Neural progenitor cell (in vitro differentiated cells): ENCODE results near the gene CTIF. TPM values are rescaled to one million over a fixed set of nuclear protein-coding genes. Genes with fewer than 3 reads are reported as not detected.

Experiments used
- DNase-seq: peaks from one replicate; pipeline ENCODE4 v3.0.0-alpha.2; 2016; ENCODE audit warnings: low spot score
- H2AFZ ChIP-seq: fragments of 200-600 bp; sonication (generic); replicated peaks from 2 replicates; pipeline ENCODE4 v1.6.1; 2016; ENCODE audit warnings: antibody characterized with exemption
- H3F3A ChIP-seq: fragments of 200-600 bp; sonication (generic); 2 replicates; pipeline ENCODE4 v1.6.1; 2016; ENCODE audit warnings: antibody characterized with exemption, low read depth
- H3K27ac ChIP-seq: fragments of 200-600 bp; sonication (generic); 2 replicates; pipeline ENCODE4 v1.5.1; 2016; ENCODE audit warnings: mild to moderate bottlenecking
- H3K27me3 ChIP-seq: fragments of 200-600 bp; sonication (generic); 2 replicates; pipeline ENCODE4 v1.6.1; 2016; ENCODE audit warnings: mild to moderate bottlenecking, moderate library complexity
- H3K36me3 ChIP-seq: fragments of 200-600 bp; sonication (generic); 2 replicates; pipeline ENCODE4 v1.5.1; 2016
- H3K4me1 ChIP-seq: fragments of 200-600 bp; sonication (generic); 2 replicates; pipeline ENCODE4 v1.6.1; 2016; ENCODE audit warnings: mixed run types
- H3K4me2 ChIP-seq: fragments of 200-600 bp; sonication (generic); 2 replicates; pipeline ENCODE4 v1.6.1; 2016
- H3K4me3 ChIP-seq: fragments of 200-600 bp; sonication (generic); 2 replicates; pipeline ENCODE4 v1.5.1; 2016
- H3K79me2 ChIP-seq: fragments of 200-600 bp; sonication (generic); 2 replicates; pipeline ENCODE4 v1.6.1; 2016; ENCODE audit warnings: low read depth
- H3K9ac ChIP-seq: fragments of 200-600 bp; sonication (generic); 2 replicates; pipeline ENCODE4 v1.6.1; 2016
- H3K9me3 ChIP-seq: fragments of 200-600 bp; sonication (generic); 2 replicates; pipeline ENCODE4 v1.5.1; 2016; ENCODE audit warnings: low read depth
- H4K20me1 ChIP-seq: fragments of 200-600 bp; sonication (generic); 2 replicates; pipeline ENCODE4 v1.6.1; 2016; ENCODE audit warnings: low read depth
- H3K27ac Mint-ChIP-seq: 3 replicates; pipeline ENCODE4 v1.8.0; 2021; ENCODE audit warnings: mixed read lengths
- H3K27me3 Mint-ChIP-seq: 2 replicates; pipeline ENCODE4 v1.8.0; 2022; ENCODE audit warnings: low read depth, mild to moderate bottlenecking, inconsistent platforms, moderate library complexity, mixed read lengths; ENCODE audit not compliant: insufficient read depth
- H3K36me3 Mint-ChIP-seq: 3 replicates; pipeline ENCODE4 v1.8.0; 2021; ENCODE audit warnings: mixed read lengths
- H3K4me1 Mint-ChIP-seq: 3 replicates; pipeline ENCODE4 v1.8.0; 2021; ENCODE audit warnings: mixed read lengths
- H3K4me3 Mint-ChIP-seq: 3 replicates; pipeline ENCODE4 v1.8.0; 2021; ENCODE audit warnings: mild to moderate bottlenecking, moderate library complexity, mixed read lengths
- H3K9me3 Mint-ChIP-seq: 3 replicates; pipeline ENCODE4 v1.8.0; 2020; ENCODE audit warnings: mixed read lengths
- EZH2 ChIP-seq: fragments of 200-600 bp; sonication (generic); IDR thresholded peaks from 2 replicates; pipeline ENCODE4 v1.6.1; 2017; ENCODE audit warnings: antibody characterized with exemption, mild to moderate bottlenecking, moderate library complexity
- EZH2phosphoT487 ChIP-seq: fragments of 200-600 bp; sonication (generic); IDR thresholded peaks from 2 replicates; pipeline ENCODE4 v1.6.1; 2017; ENCODE audit warnings: antibody characterized with exemption
- total RNA-seq: library from RNA; depleted of rRNA; stranded (reverse); fragments of >200 nt; gene quantifications from 2 replicates; pipeline ENCODE4 v1.2.3, GENCODE V29; 2015; ENCODE audit warnings: low replicate concordance
- TF ChIP-seq, protein P1 (sequence below): fragments of 200-600 bp; sonication (generic); IDR thresholded peaks from 2 replicates; pipeline ENCODE4 v1.5.1; 2017; ENCODE audit warnings: antibody characterized with exemption, mild to moderate bottlenecking

CTIF gene
- total RNA-seq, 1 donor from 2014 or later: 17.6 TPM

DNA sequence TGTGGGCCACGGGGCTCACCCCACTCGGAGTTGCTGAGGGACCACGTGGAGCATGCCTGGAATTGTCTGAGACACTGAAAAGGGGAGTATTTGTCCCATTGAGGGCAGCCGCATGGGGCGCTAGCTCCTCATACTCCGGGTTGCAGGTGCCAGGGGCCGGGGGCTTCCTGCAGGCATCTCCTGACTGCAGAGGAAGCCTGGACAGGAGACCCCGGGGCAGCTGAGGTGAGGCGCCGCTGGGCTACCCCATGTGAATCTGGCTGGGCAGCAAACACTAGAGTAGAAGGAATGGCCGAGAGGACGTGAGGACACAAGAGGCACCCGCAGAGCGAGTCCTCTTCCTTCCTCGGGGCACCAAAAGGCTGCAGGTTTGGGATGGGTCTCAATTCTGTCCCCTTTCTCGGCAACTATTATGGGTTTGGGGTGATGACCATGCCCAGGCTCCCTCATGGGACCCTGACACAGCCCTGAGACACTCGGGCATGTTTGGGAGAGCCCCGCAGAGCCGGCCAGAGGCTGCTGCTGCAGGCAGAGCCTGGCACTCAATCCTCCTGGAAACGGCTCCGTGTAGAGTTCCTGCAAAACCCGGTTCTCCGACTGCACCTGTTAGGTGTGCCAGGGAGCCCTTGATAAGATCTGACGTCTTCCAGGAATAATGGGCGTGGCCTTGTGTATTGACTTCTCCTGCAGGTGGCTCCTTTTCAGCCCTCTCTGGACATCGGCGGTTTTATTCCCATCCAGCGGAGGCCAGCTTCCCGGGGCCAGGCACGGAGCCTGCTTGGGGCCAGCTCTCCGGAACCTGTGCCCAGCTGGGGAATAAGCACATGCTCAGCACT, 77.0 kb downstream of the CTIF start:
- Histone ChIP-seq H3K36me3 (no peaks in the 10 kb centered on the region), H3F3A (peaks cover 12% of the 10 kb centered on the region), H3K4me2 (no peak overlapping the region), H3K27ac (no peak overlapping the region), H4K20me1 (peaks cover 23% of the 10 kb centered on the region), H2AFZ (no peak overlapping the region), H3K9ac (no peak overlapping the region), H3K79me2 (no peaks in the 10 kb centered on the region), H3K27me3 (no peaks in the 10 kb centered on the region), H3K4me1 (peaks cover 17% of the 10 kb centered on the region), H3K9me3 (no peaks in the 10 kb centered on the region), H3K4me3 (no peak overlapping the region)
- TF ChIP-seq EZH2: no peak
- H3K9me3 Mint-ChIP-seq: no peaks in the 10 kb centered on the region
- no peak overlapping the region for H3K4me3 Mint-ChIP-seq
- no peaks in the 10 kb centered on the region for H3K36me3 Mint-ChIP-seq
- H3K4me1 Mint-ChIP-seq: peaks cover 20% of the 10 kb centered on the region
- H3K27me3 Mint-ChIP-seq: peaks cover 4% of the 10 kb centered on the region
- no peak for DNase-seq
- H3K27ac Mint-ChIP-seq: no peak overlapping the region

DNA sequence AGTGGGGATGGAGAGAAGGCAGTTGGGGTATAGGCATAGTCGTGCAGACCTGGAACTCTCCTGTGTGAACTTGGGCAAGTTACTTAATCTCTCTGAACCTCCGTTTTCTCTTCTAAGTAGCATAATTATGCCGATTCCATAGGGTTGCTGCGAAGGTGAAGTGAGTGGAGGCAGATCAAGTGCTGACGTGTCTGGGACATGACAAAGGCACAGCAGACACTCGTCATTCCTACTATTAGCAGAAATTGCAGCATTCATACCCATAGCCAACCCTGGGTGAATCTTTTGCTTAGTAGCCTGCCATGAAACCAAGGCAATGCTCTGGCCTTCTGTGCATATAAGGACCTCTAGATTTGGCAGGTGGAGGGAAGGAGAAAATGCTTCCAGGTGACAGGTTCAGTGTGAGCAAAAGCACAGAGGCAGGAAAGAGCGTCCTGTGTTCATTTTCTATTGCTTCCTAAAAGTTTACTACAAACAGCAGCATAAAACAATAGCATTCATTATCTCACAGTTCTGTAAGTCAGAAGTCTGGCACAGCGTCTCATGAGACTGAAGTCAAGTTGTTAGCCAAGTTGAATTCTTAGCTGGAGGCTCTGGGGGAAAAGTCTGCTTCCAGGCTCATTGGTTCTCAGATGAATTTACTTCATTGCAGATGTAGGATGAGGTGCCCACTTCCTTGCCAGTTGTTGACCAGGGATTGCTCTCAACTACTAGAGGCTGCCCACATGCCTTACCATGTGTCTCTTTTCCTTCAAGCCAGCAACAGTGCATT, 77.8 kb downstream of the CTIF start:
- TF ChIP-seq, protein P1, sequence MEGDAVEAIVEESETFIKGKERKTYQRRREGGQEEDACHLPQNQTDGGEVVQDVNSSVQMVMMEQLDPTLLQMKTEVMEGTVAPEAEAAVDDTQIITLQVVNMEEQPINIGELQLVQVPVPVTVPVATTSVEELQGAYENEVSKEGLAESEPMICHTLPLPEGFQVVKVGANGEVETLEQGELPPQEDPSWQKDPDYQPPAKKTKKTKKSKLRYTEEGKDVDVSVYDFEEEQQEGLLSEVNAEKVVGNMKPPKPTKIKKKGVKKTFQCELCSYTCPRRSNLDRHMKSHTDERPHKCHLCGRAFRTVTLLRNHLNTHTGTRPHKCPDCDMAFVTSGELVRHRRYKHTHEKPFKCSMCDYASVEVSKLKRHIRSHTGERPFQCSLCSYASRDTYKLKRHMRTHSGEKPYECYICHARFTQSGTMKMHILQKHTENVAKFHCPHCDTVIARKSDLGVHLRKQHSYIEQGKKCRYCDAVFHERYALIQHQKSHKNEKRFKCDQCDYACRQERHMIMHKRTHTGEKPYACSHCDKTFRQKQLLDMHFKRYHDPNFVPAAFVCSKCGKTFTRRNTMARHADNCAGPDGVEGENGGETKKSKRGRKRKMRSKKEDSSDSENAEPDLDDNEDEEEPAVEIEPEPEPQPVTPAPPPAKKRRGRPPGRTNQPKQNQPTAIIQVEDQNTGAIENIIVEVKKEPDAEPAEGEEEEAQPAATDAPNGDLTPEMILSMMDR: no peak
- TF ChIP-seq EZH2 (no peak), EZH2phosphoT487 (no peak)

DNA sequence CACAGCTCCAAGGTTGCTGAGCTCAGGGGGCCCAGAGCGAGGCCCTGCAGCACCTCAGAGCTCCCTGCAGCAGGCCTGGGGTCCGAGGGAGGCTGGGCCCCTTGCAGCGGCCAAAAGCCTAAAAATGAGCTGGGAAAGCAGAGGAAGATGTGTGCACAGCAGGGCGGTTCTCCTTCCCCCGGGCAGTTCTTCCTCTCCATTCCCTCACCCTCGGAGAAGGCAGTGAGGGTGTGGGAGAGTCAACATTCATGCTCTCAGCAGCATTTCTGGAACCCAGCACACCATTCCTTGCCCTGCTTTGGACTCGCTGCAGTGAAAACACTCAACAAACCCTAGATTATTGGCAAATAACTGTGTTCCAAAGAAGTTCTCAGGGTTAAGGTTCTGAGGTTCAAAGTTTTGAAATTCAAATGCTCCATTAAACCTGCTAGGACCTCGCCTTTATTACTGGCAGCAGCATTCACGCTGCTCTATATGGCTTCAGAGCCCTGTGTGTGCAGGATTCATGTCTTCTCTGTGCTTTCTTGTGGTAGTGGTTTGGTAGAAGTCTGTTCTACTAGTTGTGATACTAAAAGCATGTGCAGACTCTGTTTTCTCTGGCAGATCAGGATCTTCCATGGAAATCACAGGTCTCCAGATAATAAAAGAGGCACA, 79.1 kb downstream of the CTIF start:
- Histone ChIP-seq H3K4me3 (no peak overlapping the region), H2AFZ (no peak overlapping the region), H3K27ac (no peak overlapping the region), H3K4me2 (no peak overlapping the region), H3K27me3 (no peaks in the 10 kb centered on the region), H3K9ac (no peak overlapping the region), H3F3A (peaks cover 12% of the 10 kb centered on the region), H3K4me1 (peaks cover 14% of the 10 kb centered on the region), H3K9me3 (no peaks in the 10 kb centered on the region), H3K79me2 (no peaks in the 10 kb centered on the region), H3K36me3 (no peaks in the 10 kb centered on the region), H4K20me1 (peaks cover 11% of the 10 kb centered on the region)
- H3K27me3 Mint-ChIP-seq: peaks cover 6% of the 10 kb centered on the region
- H3K27ac Mint-ChIP-seq: peak overlapping the region; percentile 50
- no peak overlapping the region for H3K4me3 Mint-ChIP-seq
- DNase-seq: no peak
- peaks cover 22% of the 10 kb centered on the region for H3K4me1 Mint-ChIP-seq
- no peaks in the 10 kb centered on the region for H3K36me3 Mint-ChIP-seq
- H3K9me3 Mint-ChIP-seq: no peaks in the 10 kb centered on the region
- TF ChIP-seq EZH2 (no peak), EZH2phosphoT487 (no peak)
- TF ChIP-seq, protein P1: no peak

More for the DNA sequence above, 77.8 kb downstream of the CTIF start:
- Histone ChIP-seq H3K36me3 (no peaks in the 10 kb centered on the region), H3K4me1 (peaks cover 17% of the 10 kb centered on the region), H3K79me2 (no peaks in the 10 kb centered on the region), H3K27me3 (no peaks in the 10 kb centered on the region), H3K9ac (no peak overlapping the region), H3K9me3 (no peaks in the 10 kb centered on the region), H2AFZ (no peak overlapping the region), H4K20me1 (peaks cover 23% of the 10 kb centered on the region), H3F3A (peaks cover 12% of the 10 kb centered on the region), H3K4me3 (no peak overlapping the region), H3K4me2 (no peak overlapping the region), H3K27ac (no peak overlapping the region)
- H3K4me1 Mint-ChIP-seq: peaks cover 23% of the 10 kb centered on the region
- H3K27me3 Mint-ChIP-seq: peaks cover 4% of the 10 kb centered on the region
- no peaks in the 10 kb centered on the region for H3K9me3 Mint-ChIP-seq
- DNase-seq: no peak
- H3K27ac Mint-ChIP-seq: no peak overlapping the region
- no peaks in the 10 kb centered on the region for H3K36me3 Mint-ChIP-seq
- H3K4me3 Mint-ChIP-seq: no peak overlapping the region
